ENCODE measurements around the gene WDR26. TPM values are rescaled to one million over a fixed set of nuclear protein-coding genes. Genes with fewer than 3 reads are reported as not detected.
A peak's percentile ranks its signal among the peaks of the same experiment; 100 is the strongest.

Gene WDR26
- total RNA-seq, 3 donors from 2014 or later: 88.5 to 108 (median 108) TPM

- Histone ChIP-seq H3K4me3 (no peak overlapping the region), H3K27me3 (no peaks in the 10 kb centered on the region), H3K36me3 (no peaks in the 10 kb centered on the region), H3K9me3 (no peaks in the 10 kb centered on the region), H3K27ac (no peak overlapping the region), H3K4me1 (no peaks in the 10 kb centered on the region)
- DNase-seq (ENCODE audit: low spot score in 2 of 2): no peak
- TF ChIP-seq, protein P1, sequence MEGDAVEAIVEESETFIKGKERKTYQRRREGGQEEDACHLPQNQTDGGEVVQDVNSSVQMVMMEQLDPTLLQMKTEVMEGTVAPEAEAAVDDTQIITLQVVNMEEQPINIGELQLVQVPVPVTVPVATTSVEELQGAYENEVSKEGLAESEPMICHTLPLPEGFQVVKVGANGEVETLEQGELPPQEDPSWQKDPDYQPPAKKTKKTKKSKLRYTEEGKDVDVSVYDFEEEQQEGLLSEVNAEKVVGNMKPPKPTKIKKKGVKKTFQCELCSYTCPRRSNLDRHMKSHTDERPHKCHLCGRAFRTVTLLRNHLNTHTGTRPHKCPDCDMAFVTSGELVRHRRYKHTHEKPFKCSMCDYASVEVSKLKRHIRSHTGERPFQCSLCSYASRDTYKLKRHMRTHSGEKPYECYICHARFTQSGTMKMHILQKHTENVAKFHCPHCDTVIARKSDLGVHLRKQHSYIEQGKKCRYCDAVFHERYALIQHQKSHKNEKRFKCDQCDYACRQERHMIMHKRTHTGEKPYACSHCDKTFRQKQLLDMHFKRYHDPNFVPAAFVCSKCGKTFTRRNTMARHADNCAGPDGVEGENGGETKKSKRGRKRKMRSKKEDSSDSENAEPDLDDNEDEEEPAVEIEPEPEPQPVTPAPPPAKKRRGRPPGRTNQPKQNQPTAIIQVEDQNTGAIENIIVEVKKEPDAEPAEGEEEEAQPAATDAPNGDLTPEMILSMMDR (IDR thresholded peaks at IDR 0.05): no peak
- TF ChIP-seq POLR2AphosphoS5 (IDR thresholded peaks at IDR 0.05) (no peak), POLR2A (IDR thresholded peaks at IDR 0.05) (no peak)
- intact Hi-C loops (cut with DNase I; ENCODE audit: low total_unique reads): no loop called here
Observed at GRCh38 chr1:224368409-224368808, 66.2 kb downstream of the WDR26 start.

DNA sequence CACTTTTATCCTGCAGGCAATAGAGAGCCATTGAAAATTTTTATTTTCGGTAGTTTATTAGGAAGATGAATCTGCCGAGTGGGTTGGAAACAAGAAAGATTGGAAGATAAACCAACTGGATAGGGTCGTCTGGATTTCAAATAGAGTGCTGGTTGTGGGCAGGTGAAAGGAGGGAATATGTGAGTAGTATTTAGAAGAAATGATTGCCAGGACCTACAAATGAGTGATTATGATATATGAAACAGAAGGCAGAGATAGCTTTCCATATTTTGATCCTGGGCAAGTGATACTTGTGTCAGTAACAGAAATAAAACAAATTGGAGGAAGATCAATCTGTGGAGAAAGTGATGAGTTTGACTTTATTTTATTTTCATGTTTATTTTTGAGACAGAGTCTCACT, 75.4 kb downstream of the WDR26 start:
- H3K9me3 ChIP-seq: no peaks in the 10 kb centered on the region
- H3K4me3 ChIP-seq: no peak overlapping the region
- intact Hi-C loops (cut with DNase I; ENCODE audit: low total_unique reads): no loop called here
- H3K27me3 ChIP-seq: no peaks in the 10 kb centered on the region
- H3K4me1 ChIP-seq: peaks cover 7% of the 10 kb centered on the region in 2 donors
- no peak for TF ChIP-seq POLR2AphosphoS5 (IDR thresholded peaks at IDR 0.05)
- TF ChIP-seq, protein P1 (IDR thresholded peaks at IDR 0.05): no peak
- TF ChIP-seq POLR2A (IDR thresholded peaks at IDR 0.05): no peak
- H3K36me3 ChIP-seq: no peaks in the 10 kb centered on the region
- no peak for DNase-seq (ENCODE audit: low spot score in 2 of 2)
- no peak overlapping the region for H3K27ac ChIP-seq

DNA sequence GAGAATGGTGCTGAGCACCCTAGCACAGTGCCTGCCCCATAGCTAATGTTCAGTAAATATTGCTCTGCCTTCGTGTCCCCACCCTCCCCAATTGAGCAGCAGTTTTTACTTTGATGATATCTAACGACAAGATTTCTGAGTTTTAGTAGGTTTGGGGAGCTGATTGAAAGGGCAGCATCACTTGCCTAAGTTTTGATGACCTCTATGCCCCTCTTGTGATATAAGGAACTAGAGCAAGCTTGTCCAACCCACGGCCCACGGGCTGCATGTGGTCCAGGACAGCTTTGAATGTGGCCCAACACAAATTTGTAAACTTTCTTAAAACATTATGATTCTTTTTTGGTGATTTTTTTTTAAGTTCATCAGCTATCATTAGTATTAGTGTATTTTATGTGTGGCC, 76.4 kb downstream of the WDR26 start:
- no peak for DNase-seq (ENCODE audit: low spot score in 2 of 2)
- Histone ChIP-seq H3K27ac (peak overlapping the region; percentile 93 to 96), H3K36me3 (no peaks in the 10 kb centered on the region), H3K4me1 (peaks cover 7% of the 10 kb centered on the region in 2 donors), H3K27me3 (no peaks in the 10 kb centered on the region), H3K9me3 (no peaks in the 10 kb centered on the region), H3K4me3 (peak overlapping the region; percentile 79 to 94 (median 93))
- TF ChIP-seq, protein P1 (IDR thresholded peaks at IDR 0.05): no peak
- TF ChIP-seq POLR2AphosphoS5 (IDR thresholded peaks at IDR 0.05) (no peak), POLR2A (IDR thresholded peaks at IDR 0.05) (no peak)
- intact Hi-C loops (cut with DNase I; ENCODE audit: low total_unique reads): no loop called here

- Histone ChIP-seq H3K4me1 (peaks cover 7% of the 10 kb centered on the region in 2 donors), H3K9me3 (no peaks in the 10 kb centered on the region), H3K36me3 (no peaks in the 10 kb centered on the region), H3K27me3 (no peaks in the 10 kb centered on the region), H3K27ac (peak overlapping the region; percentile 93 to 96), H3K4me3 (peak overlapping the region; percentile 79 to 94 (median 93))
- no peak for DNase-seq (ENCODE audit: low spot score in 2 of 2)
- TF ChIP-seq POLR2A (IDR thresholded peaks at IDR 0.05) (no peak), POLR2AphosphoS5 (IDR thresholded peaks at IDR 0.05) (no peak)
- TF ChIP-seq, protein P1 (IDR thresholded peaks at IDR 0.05): peak in 2 of 3 donors; percentile 16 to 24
- intact Hi-C loops (cut with DNase I; ENCODE audit: low total_unique reads): no loop called here
Observed at GRCh38 chr1:224357626-224358124, 76.9 kb downstream of the WDR26 start.

- intact Hi-C loops (cut with DNase I; ENCODE audit: low total_unique reads): no loop called here
- H3K27me3 ChIP-seq: no peaks in the 10 kb centered on the region
- no peaks in the 10 kb centered on the region for H3K36me3 ChIP-seq
- TF ChIP-seq, protein P1 (IDR thresholded peaks at IDR 0.05): no peak
- peak; percentile 53 to 92 (median 88) for TF ChIP-seq POLR2AphosphoS5 (IDR thresholded peaks at IDR 0.05)
- TF ChIP-seq POLR2A (IDR thresholded peaks at IDR 0.05): peak; percentile 74
- peaks cover 7% of the 10 kb centered on the region in 2 donors for H3K4me1 ChIP-seq
- peak; percentile 82 to 93 for DNase-seq (ENCODE audit: low spot score in 2 of 2)
- peak within 1 kb of the TSS; percentile 93 to 96 for H3K27ac ChIP-seq
- no peaks in the 10 kb centered on the region for H3K9me3 ChIP-seq
- H3K4me3 ChIP-seq: peak within 1 kb of the TSS; percentile 79 to 94 (median 93)
Observed at GRCh38 chr1:224356685-224357625, 77.6 kb downstream of the WDR26 start, which contains the start of gene CNIH4. TSS of gene CNIH4 (plus strand) at chr1:224356879. CDS start at chr1:224356925, 46 bp downstream.

Measured in breast epithelium (tissue), 4 donors.